Ovary (tissue), 3 donors: ENCODE measurements around the gene ABI3BP.

Experiments
- POLR2A ChIP-seq: fragments of 450-650 bp; IDR thresholded peaks from one replicate; pipeline ENCODE4 v1.6.1; 2017; ENCODE audit warnings: antibody characterized with exemption, mild to moderate bottlenecking, moderate library complexity
- TF ChIP-seq, protein P1 (sequence below), 3 donors: fragments of 450-650 bp in 2 of 3; fragments of 200-600 bp in 1 of 3; IDR thresholded peaks; one replicate each; pipeline versions ENCODE4 v1.5.1 to v1.8.0; 2016 to 2022; ENCODE audit warnings: antibody characterized with exemption in 3 of 3, mild to moderate bottlenecking in 1 of 3
- donor health status: DM: no; HTN: no; CAD: no.

DNA sequence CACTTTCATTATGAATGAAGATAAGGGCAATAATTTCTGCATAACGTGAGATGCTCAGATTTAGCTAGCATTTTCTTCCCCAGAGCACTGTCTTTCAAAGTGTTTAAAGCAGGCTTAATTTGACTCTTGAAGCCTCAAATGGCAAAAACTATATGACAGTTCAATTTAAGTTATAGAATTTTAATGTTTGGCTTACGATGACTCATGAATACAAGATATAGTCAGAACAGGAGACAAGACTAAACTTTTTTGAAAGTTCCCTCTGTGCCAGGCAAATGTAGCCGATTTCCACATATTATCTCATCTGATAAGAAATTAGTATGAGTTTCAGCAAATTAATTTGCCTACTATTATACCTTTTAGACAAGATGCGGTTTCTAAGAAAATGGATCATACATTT, 19.6 kb downstream of the ABI3BP start:
- no peak for TF ChIP-seq POLR2A
- TF ChIP-seq, protein P1, sequence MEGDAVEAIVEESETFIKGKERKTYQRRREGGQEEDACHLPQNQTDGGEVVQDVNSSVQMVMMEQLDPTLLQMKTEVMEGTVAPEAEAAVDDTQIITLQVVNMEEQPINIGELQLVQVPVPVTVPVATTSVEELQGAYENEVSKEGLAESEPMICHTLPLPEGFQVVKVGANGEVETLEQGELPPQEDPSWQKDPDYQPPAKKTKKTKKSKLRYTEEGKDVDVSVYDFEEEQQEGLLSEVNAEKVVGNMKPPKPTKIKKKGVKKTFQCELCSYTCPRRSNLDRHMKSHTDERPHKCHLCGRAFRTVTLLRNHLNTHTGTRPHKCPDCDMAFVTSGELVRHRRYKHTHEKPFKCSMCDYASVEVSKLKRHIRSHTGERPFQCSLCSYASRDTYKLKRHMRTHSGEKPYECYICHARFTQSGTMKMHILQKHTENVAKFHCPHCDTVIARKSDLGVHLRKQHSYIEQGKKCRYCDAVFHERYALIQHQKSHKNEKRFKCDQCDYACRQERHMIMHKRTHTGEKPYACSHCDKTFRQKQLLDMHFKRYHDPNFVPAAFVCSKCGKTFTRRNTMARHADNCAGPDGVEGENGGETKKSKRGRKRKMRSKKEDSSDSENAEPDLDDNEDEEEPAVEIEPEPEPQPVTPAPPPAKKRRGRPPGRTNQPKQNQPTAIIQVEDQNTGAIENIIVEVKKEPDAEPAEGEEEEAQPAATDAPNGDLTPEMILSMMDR (IDR thresholded peaks at IDR 0.05), result no peak
